HG02852 (cell line): ENCODE measurements around the gene ARHGEF26.

Experiments used
- ATAC-seq: cut with Tn5 transposase; IDR thresholded peaks from one replicate; pipeline ENCODE4 v1.9.1; 2021; ENCODE audit warnings: mild to moderate bottlenecking, moderate library complexity; ENCODE audit not compliant: unreplicated experiment

Gene ARHGEF26

DNA sequence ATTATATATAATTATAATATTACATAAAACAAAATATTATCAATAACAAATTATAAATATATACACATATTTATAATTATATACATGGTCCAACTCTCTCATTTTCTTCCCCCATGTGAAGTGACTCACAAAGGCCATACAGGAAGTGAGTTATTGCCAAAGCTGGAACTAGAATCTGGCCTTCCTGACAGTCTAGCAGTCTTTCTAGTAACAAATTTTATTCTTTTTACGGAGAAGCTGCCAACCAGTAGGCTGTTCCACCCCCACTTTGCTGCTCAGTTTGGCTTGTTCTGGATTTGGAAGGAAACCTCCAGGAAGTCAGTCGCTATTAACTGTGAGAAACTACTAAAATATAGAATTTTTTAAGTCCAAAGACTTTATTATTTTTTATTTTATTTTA is 123.5 kb downstream of the ARHGEF26 start:
- ATAC-seq: no peak

DNA sequence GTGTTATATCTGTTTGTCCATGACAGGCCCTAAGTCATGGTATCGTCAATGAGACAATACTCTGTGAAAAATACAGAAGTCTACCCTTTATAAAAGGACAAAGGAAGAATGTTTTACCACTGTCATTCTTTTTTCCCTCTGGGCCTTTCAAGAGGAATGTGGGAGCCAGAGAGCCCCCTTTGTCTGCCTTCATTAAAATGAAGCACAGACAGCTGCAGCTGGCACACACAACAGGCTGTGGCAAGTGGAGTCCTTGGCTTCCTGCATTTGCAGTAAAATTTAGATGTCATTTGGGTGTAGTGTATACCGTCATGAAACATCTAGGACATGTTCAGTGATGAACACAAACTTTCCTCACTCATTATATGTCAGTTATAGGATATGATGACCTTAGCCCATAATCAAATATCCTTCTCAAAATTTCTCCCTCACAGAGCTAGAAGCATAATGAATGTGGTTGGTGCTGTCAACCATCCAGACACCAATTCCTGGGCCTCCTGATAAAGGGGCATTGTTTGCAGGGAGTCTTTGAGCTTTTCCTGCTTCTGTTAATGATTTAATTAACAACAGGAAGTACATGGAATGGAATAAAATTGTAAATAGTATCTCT is 126.7 kb downstream of the ARHGEF26 start:
- ATAC-seq: no peak

DNA sequence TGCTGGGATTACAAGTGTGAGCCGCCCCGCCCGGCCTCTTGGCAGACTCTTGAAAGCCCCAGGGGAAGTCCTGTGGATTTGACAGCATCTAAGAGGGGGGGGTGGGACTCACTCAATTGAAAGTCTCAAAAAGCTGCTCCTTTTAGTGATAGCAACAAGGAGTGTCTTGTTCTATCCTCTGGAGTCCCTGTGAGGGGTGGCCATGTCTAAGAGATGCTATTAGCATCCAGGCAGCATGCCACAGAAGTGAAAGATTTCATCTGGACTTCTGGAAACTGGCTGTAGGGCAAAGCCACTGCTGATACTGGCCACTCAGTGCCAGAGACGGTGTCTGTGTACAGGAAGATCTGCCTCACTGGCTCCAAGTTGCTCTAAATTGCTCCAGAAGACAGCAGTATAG is 129.1 kb downstream of the ARHGEF26 start:
- no peak for ATAC-seq

DNA sequence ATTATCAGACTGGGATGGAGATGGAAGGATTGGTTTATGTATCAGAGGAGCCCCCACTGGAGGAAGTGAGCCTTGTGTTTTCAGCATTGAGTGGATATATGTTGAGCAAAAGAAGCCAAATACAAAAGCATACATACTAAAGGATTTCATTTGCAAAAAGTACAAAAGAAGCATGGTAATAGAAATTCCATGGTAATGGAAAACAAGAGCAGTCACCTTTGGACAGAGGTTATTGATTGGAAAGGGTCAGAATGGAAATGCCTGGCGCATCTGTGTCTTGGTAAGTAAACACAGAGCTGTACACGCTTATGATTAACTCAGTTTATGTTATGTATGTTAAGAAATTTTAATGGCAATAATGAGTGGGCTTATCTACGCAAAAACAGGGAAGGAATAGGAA is 130.4 kb downstream of the ARHGEF26 start:
- no peak for ATAC-seq

DNA sequence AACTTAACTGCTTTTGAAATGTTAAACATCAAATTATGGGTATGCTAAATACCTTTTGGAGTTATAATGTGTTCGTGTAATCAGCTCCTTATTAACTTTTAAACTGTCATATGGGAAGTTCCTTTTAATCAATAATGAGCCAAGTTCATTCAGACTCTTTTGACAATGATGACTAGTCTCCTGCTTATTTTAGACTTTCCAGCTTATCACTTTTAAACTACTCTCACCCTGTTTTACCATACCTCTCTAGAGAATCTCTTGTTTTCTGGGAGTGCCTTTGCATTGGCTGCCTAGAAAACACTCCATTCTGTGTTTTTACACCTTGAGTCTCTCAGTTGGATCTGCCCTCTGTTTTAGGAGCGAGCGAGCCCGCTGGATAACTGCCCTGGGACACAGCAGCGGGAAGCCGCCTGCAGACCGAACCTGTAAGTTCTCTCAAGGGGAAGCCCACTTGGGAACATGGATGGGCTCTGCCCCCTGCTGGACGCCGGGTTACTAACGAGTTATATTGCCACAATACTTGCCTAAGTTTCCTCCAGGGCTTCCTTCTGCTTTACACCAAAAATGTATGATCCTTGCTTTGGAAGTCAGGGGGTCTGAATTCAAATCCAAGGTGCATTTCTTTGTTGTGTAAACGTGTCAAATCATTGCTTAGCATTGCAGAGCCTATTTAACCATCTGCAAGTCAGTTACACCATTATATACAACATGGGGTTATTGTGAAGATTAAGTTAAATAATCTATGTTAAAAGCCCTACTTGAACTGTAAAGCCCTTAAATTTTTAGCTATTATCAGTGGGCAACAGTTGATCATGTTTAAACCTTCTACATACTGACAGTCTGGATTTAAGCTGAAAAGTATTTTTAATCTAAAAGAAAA is 131.8 kb downstream of the ARHGEF26 start:
- ATAC-seq: peak; percentile 96

DNA sequence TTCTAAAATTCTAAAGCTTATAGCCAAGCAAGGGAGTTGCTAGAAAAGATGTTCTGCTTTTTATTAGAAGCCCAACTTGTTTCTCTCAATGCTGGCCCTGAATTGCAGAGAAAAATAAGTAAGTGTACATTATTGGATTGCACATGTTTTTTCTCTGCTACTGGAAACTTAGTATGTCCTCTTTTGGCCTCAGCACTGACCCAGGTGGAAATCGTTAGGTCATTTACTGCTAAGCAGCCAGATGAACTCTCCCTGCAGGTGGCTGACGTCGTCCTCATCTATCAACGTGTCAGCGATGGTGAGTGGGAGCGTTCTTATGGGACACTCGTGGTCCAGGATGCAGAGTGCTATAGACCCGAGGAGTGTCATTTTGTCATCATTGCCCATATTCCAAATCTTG is 133.3 kb downstream of the ARHGEF26 start:
- no peak for ATAC-seq

DNA sequence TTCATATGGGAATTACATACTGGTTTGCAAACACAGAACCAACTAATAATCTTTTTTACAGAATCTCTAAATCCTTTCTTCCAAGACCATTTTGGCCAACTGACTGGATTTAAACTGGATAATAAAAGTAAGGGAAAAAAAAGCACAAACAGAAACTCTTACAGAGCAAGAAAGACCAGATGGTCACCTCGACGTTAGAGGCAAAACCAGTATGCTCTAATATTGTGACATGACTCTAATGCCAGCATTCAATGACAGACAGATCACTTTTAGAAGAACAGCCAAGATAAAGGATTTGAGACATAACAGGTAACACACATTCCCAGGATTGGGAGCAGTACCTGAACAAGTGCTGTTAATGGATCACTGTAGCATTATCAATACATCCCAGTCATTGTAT is 152.2 kb downstream of the ARHGEF26 start:
- ATAC-seq: no peak

DNA sequence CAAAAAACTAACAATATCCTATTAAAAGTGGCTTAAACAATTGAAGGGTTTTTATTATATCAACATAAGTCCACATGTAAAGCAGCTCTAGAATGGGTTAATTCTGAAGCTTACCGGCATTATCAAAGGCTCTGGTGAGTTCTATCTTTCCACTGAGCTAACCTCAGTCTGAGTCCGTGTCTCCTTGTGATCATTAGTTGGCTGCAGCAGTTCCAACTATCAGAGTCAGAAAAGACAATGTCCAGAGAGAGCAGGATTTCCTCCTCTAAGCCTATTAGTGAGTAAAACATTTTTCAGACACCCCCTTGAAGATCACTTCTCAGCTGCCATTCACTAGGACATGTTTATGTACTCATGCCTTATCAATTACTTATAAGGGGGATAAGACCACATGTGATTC is 153.2 kb downstream of the ARHGEF26 start:
- no peak for ATAC-seq

DNA sequence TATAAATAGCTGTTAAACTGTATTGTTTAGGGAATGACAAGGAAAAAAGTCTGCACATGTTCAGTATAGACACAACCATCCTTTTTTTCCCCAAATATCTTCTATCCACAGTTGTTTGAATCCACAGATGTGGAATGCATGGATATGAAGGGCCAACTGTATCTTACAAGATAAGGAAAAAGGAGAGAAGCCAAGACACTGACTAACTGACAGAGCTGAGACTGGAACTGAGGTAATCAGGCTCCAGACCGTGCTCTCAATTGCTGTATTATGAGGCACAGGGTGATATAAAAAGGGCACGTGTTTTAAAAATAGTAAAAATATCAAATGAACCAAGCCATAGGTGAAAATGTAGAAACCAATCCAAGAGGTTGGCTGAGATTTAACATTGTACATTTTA is 154.1 kb downstream of the ARHGEF26 start:
- no peak for ATAC-seq

DNA sequence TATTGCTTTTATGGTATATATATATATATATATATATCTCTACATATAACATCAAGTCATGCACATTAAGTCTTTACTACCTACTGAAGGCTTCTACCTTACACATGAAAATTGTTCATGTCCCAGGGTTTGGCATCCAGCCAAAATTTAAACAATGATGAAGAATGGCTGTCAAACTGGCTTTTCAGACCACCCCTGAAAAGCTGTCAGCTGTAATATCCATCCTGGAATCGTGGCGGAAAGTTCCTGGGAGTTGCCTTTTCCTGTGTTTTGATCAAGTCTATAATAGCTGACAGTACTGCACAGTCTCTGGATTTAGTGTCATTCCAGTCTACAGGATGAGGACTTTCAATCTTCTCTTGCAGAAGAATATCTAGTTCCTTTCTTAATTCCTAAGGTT is 154.8 kb downstream of the ARHGEF26 start:
- no peak for ATAC-seq

DNA sequence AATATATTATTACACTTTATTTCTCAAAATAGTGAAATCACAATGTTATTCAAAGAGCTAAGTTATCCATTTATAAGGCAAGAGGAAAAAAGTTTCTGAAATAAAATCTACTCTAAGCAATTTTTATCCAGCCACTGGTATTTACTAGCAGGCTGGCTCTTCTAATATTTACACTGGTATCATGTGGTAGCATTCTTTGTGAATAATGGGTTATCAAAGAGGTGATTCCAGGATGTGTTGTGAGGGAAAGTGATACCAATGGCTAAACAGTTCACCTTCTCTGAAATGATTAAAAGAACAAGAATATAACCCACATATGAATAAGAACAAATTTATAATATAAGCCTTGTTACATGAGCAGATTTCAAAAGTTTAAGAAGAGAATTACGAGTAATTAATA is 159.0 kb downstream of the ARHGEF26 start:
- ATAC-seq: no peak

DNA sequence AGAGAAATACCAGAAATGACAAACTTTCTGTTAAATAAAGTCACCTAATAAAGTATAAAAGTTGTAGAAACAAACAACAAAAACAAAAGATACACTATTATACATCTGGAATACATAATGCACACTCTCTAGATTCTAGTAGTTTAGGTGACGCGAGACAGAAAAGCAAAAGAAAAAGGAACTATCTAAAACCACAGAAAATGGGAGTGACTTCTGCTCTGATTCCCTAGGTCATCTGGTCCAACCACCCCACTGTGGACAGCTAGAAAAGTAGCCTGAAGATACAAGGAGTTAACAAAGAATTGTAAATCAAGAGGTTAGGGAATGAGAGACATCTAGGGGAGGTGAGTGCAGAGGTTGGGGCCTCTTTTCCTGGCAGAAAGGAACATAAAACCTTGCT is 164.0 kb downstream of the ARHGEF26 start:
- ATAC-seq: peak; percentile 81

DNA sequence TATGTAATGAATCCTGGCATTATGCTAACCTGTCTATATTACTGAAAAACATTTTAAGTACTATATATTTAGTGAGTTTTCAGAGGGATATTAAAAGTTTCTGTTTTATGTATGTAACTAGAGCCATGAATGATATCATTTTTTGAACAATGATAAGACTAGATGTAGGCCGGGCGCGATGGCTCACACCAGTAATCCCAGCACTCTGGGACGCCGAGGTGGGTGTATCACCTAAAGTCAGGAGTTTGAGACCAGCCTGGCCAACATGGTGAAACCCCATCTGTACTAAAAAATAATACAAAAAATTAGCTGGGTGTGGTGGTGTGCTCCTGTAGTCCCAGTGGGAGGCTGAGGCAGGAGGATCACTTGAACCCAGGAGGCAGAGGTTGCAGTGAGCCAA is 169.0 kb downstream of the ARHGEF26 start:
- no peak for ATAC-seq

DNA sequence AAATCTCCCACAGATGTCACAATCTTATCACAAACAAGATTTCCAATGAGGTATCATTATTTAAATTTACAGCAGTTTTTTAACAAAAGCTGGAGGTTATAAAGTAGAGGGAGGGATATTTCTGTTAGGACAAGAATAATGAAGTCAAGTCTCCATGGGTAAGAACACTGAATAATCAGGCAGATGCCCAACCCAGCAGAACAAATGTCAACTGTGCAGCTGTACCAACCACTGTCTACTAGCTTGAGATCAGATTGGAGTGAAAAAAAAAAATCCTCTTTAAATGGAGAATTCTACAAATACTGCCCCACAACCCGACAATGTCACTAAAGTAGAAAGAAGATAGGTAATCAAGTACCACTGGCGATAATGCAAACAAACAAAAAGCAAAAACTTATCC is 172.8 kb downstream of the ARHGEF26 start:
- ATAC-seq: no peak

DNA sequence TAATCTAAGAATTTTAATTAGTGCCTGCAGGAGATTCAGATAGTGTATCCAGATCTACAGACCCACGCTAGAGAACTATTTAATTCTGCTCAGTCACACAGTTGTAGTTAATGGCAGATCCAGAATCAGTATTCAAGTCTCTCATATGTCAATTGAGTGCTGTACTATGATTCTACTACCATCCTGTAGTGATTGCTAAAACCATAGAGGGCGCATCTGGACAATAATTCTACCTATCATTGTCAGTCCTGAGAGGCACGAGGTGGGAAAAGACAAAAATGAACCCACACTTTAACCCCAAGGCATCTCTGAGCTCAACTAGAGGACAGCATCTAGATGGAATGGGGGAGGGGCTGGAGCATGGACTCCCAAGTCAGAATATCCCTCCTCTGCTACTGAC is 180.4 kb downstream of the ARHGEF26 start:
- no peak for ATAC-seq

DNA sequence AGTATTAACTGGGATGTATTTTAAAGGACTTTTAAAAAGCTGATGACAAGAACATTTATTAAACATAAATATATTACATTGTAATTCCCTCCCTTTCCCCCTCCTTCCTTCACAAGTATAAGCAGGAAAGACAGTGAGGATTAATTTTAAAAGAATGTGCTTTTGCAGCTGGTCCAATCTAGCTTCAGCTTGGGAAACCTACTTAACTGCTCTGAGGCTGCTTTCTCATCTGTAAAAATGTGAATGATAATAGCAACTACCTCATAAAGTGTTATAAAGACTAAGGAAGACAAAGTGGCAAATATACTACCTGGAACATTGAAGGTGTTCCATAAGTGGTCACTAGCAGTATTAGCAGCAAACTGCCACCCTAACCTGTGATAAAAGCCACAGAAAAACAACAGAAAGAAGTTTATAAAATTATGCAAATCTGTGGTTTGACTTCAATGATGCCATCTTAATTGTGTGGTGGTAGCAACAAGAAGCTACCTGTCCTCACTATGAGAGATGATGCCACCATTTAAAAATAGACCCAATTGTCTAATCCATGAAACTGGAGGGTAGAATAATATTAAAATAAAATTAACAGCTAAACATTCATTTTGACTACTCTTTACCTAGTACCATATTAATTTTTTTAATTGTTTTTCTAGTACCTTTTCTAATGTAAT is 183.1 kb downstream of the ARHGEF26 start:
- ATAC-seq: no peak

DNA sequence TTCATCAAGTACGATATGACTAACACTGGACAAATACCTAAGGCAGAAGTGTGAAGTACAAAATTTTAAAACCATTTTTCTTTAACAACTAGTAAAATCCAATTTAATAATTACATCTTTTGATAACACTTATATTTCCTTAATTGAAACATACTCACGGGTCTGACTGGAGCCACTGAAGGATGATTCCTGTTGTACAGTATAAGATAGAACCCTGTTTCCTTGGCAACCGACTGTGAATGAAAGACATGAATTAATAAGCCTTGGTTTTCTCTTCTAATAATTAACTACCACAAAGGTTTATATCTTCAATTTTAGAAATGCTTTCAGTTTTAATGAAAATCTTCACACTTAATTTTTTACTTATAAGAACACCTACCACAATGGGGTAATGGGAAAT is 183.7 kb downstream of the ARHGEF26 start:
- ATAC-seq: no peak

DNA sequence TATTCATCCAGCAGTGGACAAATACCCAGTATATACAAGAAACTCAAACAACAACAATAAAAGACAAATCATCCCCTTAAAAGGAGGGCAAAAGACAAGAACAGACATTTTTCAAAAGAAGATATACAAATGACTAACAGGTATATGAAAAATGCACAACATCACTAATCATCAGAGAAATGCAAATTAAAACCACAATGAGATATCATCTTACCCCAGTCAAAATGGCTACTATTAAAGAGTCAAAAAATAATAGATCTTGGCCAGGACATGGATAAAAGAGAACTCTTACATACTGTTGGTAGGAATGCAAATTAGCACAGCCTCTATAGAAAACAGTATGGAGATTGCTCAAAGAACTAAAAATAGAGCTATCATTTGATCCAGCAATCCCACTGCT is 186.2 kb downstream of the ARHGEF26 start:
- no peak for ATAC-seq
